ENCODE data around the gene GATA6.

GATA6 gene

GRCh38 chr18:22167091-22167470 lies 2.3 kb upstream of the GATA6 start:
- no peak for DNase-seq

DNA sequence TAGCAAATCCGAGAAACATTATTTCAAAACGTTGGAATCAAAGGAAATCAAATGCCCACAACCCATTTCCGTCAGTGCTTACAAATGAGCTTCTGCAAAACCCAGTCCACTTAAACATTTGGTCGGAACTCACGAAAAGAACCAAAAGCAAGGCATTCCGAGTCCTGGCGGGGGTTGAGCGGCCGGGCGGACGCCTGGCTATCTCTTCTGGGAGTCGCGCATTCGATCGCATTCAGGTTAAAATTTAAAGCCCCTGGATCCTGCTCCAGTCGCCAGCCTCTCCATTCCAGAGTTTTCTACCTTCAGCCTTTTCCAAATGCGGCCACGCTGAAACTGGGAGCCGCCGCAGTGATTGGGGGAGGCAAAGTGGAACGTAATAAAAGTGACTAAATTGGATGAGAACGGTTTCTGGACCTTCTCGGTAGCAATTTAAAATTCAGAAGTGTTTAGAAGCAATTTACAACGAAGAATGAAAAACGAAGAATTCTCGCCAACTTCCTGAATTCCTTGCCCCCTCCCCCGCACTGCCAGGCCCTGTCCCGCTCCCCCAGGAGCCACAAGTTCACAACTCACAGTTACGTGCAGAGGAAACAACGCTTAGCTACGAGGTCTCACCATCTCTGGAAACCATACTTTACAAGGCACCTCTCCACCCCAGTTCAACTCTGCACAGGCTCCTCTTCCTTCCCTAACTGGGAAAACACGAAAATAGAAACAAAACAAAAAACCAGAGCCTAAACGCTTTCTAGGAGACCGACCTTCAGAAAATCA lies 1.7 kb upstream of the GATA6 start:
- DNase-seq = peak in 2 of 3 donors; percentile 23 to 27

DNA sequence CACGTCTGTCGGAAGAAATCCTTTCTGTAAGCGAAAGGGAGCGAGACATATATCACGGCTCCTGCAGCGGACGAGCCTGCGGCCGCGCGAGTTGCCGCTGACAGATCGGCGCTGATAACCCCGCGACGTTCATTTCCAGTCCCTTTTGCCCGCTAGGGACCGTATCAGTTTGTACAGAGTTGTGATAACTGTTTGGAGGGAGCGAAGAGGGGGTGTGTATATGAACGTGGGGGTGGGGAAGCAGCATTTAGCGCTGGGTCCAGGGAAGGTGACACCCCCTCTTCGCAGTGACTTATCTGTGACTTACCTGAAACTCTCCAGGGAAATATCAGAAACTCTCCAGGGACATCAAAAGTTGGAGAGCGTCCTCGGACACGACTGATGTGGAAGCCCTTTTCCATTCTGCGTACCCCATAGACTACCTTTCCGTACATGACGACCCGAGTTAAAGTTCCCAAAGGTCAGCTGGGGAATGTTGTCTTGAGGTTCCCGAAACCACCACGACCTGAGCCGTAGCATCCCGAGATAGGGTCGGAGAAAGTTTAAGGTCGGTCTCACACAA lies 948 bp upstream of the GATA6 start:
- DNase-seq = peak; percentile 19 to 36 (median 25)

GRCh38 chr18:22169889-22170420 lies 566 bp downstream of the GATA6 start:
- DNase-seq = no peak

- peak; percentile 56 to 77 (median 75) for DNase-seq
Observed at GRCh38 chr18:22170421-22171257, 1.2 kb downstream of the GATA6 start.

DNA sequence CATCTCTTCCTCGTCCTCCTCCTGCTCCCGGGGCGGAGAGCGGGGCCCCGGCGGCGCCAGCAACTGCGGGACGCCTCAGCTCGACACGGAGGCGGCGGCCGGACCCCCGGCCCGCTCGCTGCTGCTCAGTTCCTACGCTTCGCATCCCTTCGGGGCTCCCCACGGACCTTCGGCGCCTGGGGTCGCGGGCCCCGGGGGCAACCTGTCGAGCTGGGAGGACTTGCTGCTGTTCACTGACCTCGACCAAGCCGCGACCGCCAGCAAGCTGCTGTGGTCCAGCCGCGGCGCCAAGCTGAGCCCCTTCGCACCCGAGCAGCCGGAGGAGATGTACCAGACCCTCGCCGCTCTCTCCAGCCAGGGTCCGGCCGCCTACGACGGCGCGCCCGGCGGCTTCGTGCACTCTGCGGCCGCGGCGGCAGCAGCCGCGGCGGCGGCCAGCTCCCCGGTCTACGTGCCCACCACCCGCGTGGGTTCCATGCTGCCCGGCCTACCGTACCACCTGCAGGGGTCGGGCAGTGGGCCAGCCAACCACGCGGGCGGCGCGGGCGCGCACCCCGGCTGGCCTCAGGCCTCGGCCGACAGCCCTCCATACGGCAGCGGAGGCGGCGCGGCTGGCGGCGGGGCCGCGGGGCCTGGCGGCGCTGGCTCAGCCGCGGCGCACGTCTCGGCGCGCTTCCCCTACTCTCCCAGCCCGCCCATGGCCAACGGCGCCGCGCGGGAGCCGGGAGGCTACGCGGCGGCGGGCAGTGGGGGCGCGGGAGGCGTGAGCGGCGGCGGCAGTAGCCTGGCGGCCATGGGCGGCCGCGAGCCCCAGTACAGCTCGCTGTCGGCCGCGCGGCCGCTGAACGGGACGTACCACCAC lies 2.1 kb downstream of the GATA6 start:
- no peak for DNase-seq

GRCh38 chr18:22172120-22172582 lies 2.8 kb downstream of the GATA6 start:
- DNase-seq = no peak

- DNase-seq = no peak
Observed at GRCh38 chr18:22172594-22173049, 3.2 kb downstream of the GATA6 start.

DNA sequence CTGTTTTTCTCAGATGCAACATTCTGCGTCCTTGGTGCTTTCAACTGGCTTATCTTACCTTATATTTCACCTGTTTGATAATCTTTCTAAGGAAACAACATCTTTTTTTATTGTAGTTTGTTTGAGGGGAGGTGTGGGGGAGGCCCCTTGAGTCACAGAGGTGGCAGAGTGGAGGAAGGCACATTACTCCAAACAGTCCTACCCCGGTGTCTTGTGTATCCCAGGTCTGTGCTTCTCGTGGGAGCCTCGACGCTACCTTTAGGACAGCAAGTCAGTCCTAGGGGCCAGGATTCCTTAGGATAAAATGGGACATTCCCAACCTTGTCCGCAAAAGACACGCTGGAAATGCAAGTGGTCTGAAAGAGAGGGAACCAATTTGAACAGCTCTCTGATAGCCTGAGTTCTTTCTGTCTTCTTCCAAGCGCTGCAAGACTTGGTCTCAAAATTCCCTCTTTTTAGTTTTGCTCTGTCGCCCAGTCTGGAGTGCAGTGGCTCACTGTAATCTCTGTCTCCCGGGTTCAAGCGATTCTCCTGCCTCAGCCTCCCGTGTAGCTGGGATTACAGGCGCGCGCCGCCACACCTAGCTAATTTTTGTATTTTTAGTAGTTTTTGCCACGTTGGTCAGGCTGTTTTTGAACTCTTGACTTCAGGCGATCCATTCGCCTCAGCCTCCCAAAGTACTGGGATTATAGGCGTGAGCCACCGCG lies 4.0 kb downstream of the GATA6 start:
- no peak for DNase-seq

- no peak for DNase-seq
Observed at GRCh38 chr18:22173928-22174301, 4.5 kb downstream of the GATA6 start.

- DNase-seq = no peak
Observed at GRCh38 chr18:22174341-22175145, 5.2 kb downstream of the GATA6 start.

GRCh38 chr18:22175346-22175745 lies 6.0 kb downstream of the GATA6 start:
- DNase-seq = no peak

DNA sequence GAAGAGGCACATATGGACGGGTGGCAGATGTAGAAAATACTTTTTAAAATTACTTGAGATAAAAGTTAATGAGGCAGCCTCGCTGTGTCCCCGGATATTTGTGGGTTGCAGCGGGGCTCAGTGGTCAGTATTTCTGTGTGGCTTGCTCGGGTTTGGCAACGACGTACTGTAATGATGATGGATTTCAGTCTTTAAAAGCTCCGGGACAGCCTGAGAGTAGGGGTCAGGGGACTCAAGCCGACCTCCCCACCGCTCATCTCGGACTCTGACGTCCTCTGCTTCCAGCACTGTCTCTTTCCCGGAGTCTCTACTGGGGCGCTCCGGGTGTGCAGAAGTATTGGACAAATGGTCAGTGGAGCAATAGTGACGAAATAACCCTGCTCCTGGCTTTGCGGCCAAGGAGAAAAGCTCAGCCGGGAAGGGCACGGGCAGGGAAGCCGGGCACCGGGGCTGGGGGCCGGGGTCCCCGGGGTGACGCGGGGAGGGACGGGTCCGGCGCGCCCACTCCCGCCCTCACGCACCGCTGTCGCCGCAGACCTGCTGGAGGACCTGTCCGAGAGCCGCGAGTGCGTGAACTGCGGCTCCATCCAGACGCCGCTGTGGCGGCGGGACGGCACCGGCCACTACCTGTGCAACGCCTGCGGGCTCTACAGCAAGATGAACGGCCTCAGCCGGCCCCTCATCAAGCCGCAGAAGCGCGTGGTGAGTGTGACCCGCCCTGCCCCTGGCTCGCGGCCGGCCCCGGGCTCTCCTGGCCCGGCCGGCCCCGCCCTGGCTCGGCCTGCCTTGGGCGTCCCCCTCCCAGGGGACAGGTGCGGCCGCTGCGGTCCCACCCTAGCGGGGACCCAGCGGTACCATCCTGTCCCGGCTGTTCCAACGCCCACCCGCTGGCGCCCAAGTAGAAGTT lies 7.3 kb downstream of the GATA6 start:
- DNase-seq = no peak

- DNase-seq = no peak
Observed at GRCh38 chr18:22177327-22177871, 8.0 kb downstream of the GATA6 start.

- DNase-seq = no peak
Observed at GRCh38 chr18:22179174-22179573, 9.8 kb downstream of the GATA6 start.

GRCh38 chr18:22179631-22180030 lies 10.2 kb downstream of the GATA6 start:
- no peak for DNase-seq

- no peak for DNase-seq
Observed at GRCh38 chr18:22180722-22181121, 11.3 kb downstream of the GATA6 start.

GRCh38 chr18:22182884-22183697 lies 13.7 kb downstream of the GATA6 start:
- DNase-seq = no peak
